Stimulated activated naive B cell treated with anti-CD40 and anti-IgM and Interleukin-4, amounts not matched to agents 10 μg/mL and 1 μg/mL and 100 μg/mL, for 72 hours (primary cell): ENCODE results near the gene QDPR.
"Not testable (repeated sequence)": the region's sequence is repeated elsewhere in the genome, so short reads cannot be mapped to it uniquely, and the experiment has no call there.

Experiments used
- ATAC-seq, 2 donors: fragments of 150-1000 bp; cut with Tn5 transposase; replicated peaks; 2 replicates each; pipeline ENCODE4 v1.10.0; 2021; ENCODE audit warnings: moderate library complexity in 1 of 2
- DNase-seq: peaks from one replicate; pipeline ENCODE4 v3.0.0; 2021
- H3K27ac Mint-ChIP-seq: one replicate; pipeline ENCODE4 v1.8.0; 2022; ENCODE audit warnings: mild to moderate bottlenecking, mixed read lengths
- H3K27me3 Mint-ChIP-seq, 2 donors: one replicate each; pipeline ENCODE4 v1.8.0; 2022; ENCODE audit warnings: mixed read lengths in 2 of 2
- H3K36me3 Mint-ChIP-seq, 2 donors: one replicate each; pipeline ENCODE4 v1.8.0; 2022; ENCODE audit warnings: mixed read lengths in 2 of 2, mild to moderate bottlenecking in 1 of 2
- H3K4me1 Mint-ChIP-seq, 2 donors: one replicate each; pipeline ENCODE4 v1.8.0; 2022; ENCODE audit warnings: mixed read lengths in 2 of 2, mild to moderate bottlenecking in 1 of 2
- H3K4me3 Mint-ChIP-seq, 2 donors: one replicate each; pipeline ENCODE4 v1.8.0; 2022; ENCODE audit warnings: mild to moderate bottlenecking in 2 of 2, mixed read lengths in 2 of 2, moderate library complexity in 1 of 2
- H3K9me3 Mint-ChIP-seq, 2 donors: one replicate each; pipeline ENCODE4 v1.8.0; 2022; ENCODE audit warnings: mixed read lengths in 2 of 2, mild to moderate bottlenecking in 1 of 2

Gene QDPR

DNA sequence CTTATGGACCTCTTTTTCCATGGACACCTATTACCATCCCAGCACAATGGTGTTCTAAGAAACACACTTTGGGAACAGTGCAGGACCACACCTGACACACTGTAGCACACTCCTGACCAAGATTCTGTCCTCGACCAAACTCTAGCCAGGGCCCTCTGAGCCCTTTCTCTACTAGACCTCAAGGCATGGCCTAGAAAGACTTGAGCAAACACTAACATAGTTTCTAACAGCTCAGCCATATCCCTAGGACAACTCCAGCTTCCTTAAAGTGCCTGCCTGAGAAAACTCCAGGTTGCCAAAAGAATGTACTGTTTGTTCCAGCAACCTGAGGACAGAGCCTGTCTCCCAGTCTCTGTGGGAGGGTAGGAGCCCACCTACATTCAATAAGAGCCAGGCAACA lies 48.3 kb downstream of the QDPR start:
- Mint-ChIP-seq H3K27ac (no peak overlapping the region), H3K4me1 (no peaks in the 10 kb centered on the region), H3K36me3 (peaks cover 2 to 7% of the 10 kb centered on the region in 2 donors), H3K27me3 (no peaks in the 10 kb centered on the region), H3K9me3 (peaks cover 2 to 3% of the 10 kb centered on the region in 2 donors), H3K4me3 (no peak overlapping the region)
- ATAC-seq (no peak), DNase-seq (no peak)

DNA sequence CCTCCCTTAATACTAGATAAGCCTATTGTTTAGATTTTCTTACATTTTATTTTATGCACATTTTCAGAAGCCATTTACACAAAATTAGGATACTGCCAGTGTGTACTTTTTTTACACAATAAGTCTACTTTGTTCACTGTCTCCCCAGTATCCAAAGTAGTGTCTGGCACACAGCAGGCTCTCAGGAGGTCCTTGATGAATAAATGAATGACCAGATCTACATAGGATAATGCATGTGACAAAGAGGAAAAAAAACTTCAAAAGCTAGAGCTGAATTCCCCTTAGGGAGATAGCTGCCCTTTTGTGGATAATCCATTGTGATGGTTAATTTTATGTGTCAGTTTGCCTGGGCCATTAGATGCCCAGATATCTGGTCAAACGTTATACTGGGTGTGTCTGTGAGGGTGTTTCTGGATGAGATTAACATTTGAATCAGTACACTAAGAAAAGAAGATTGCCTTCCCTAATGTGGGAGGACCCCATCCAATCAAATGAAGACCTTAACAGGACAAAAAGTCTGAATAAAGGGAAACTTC lies 61.6 kb downstream of the QDPR start:
- no peak overlapping the region for H3K4me3 Mint-ChIP-seq
- DNase-seq (no peak), ATAC-seq (no peak)
- no peak overlapping the region for H3K27ac Mint-ChIP-seq
- H3K4me1 Mint-ChIP-seq = no peaks in the 10 kb centered on the region
- peaks cover 6 to 12% of the 10 kb centered on the region in 2 donors for H3K27me3 Mint-ChIP-seq
- peaks cover 7% of the 10 kb centered on the region in 2 donors for H3K36me3 Mint-ChIP-seq
- peaks cover 8 to 10% of the 10 kb centered on the region in 2 donors for H3K9me3 Mint-ChIP-seq

DNA sequence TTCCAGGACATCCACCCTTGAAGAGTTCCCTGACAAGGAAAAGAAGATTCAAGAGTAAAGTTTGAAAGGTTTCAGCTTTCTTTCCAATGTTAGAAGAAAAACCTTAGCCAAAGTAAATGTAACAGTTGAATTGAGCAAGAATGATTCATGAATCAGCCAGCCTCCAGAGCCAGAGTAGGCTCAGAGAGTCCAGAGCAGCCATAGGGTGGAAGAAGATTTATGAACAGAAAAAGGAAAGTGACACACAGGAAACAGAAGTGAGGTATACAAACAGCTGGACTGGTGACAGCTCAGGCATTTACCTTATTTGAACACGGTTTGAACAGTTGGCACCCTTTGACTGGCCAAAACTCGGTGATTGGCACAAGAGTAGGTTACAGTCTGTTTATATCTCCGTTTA lies 63.2 kb downstream of the QDPR start:
- H3K4me1 Mint-ChIP-seq = no peaks in the 10 kb centered on the region
- H3K4me3 Mint-ChIP-seq = no peak overlapping the region
- no peak for DNase-seq

GRCh38 chr4:17447675-17448298 lies 64.1 kb downstream of the QDPR start:
- Mint-ChIP-seq H3K9me3 (peaks cover 8 to 14% of the 10 kb centered on the region in 2 donors), H3K4me3 (no peak overlapping the region), H3K27ac (no peak overlapping the region), H3K27me3 (peaks cover 6 to 12% of the 10 kb centered on the region in 2 donors), H3K4me1 (no peaks in the 10 kb centered on the region), H3K36me3 (peaks cover 4 to 5% of the 10 kb centered on the region in 2 donors)
- peak; percentile 24 for DNase-seq
- ATAC-seq = peak; percentile 92 to 94

More for the DNA sequence above, 63.2 kb downstream of the QDPR start:
- Mint-ChIP-seq H3K9me3 (peaks cover 6 to 14% of the 10 kb centered on the region in 2 donors), H3K27ac (no peak overlapping the region), H3K27me3 (peaks cover 6 to 12% of the 10 kb centered on the region in 2 donors), H3K36me3 (peaks cover 4 to 5% of the 10 kb centered on the region in 2 donors)
- no peak for ATAC-seq

DNA sequence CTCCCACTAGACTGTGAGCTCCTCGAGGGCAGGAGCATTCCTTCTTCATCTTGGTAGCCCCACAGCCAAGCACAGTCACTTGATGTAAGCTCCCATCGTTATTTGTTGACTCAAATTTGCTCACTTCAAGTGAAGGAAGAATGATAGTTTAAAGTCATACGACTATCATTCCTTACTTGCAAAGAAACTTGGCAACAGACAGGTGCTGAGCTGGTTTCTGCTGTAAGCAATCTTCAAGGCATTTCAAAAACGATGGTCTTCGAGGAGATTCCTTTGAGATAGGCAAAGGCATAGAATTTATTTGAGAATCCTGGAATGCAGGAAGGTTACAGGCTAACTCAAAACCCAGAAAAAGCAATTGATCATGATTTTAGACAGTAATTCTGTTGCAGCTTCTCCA lies 64.8 kb downstream of the QDPR start:
- Mint-ChIP-seq H3K9me3 (peaks cover 8 to 9% of the 10 kb centered on the region in 2 donors), H3K4me1 (no peaks in the 10 kb centered on the region), H3K4me3 (no peak overlapping the region), H3K36me3 (no peaks in the 10 kb centered on the region), H3K27ac (no peak overlapping the region), H3K27me3 (peaks cover 0 to 7% of the 10 kb centered on the region in 2 donors)
- no peak for ATAC-seq
- DNase-seq = no peak

DNA sequence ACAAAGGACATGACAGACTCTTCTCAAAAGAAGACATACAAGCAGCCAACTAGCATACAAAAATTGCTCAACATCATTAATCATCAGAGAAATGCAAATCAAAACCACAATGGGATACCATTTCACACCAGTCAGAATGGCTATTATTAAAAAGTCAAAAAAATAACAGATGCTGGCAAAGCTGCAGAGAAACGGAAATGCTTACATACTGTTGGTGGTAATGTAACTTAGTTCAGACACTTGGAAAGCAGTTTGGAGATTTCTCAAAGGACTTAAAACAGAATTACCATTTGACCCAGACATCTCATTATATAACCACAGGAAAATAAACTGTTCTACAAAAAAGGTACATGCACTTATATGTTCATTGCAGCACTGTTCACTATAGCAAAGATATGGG lies 69.4 kb downstream of the QDPR start:
- H3K4me3 Mint-ChIP-seq, H3K27ac Mint-ChIP-seq, H3K4me1 Mint-ChIP-seq, ATAC-seq, H3K27me3 Mint-ChIP-seq, DNase-seq, H3K36me3 Mint-ChIP-seq: not testable (repeated sequence)
- H3K9me3 Mint-ChIP-seq = peaks cover 10 to 11% of the 10 kb centered on the region in 2 donors

- DNase-seq (no peak), ATAC-seq (no peak)
- H3K4me3 Mint-ChIP-seq = no peak overlapping the region
- no peak overlapping the region for H3K27ac Mint-ChIP-seq
- H3K36me3 Mint-ChIP-seq = no peaks in the 10 kb centered on the region
- no peaks in the 10 kb centered on the region for H3K4me1 Mint-ChIP-seq
- H3K27me3 Mint-ChIP-seq = no peaks in the 10 kb centered on the region
- H3K9me3 Mint-ChIP-seq = peaks cover 7 to 8% of the 10 kb centered on the region in 2 donors
Observed at GRCh38 chr4:17437396-17437795, 74.5 kb downstream of the QDPR start.

DNA sequence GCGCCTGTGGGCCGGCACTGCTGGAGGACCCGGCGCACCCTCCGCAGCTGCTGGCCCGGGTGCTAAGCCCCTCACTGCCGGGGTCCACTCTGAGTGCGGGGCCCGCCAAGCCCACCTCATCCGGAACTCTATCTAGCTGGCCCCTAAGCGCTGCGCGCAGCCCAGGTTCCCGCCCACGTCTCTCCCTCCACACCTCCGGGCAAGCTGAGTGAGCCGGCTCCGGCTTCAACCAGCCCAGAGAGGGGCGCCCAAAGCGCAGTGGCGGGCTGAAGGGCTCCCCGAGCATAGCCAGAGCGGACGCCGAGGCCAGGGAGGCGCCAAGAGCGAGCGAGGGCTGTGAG lies 75.2 kb downstream of the QDPR start:
- H3K36me3 Mint-ChIP-seq = no peaks in the 10 kb centered on the region
- no peaks in the 10 kb centered on the region for H3K4me1 Mint-ChIP-seq
- H3K9me3 Mint-ChIP-seq = peaks cover 7 to 8% of the 10 kb centered on the region in 2 donors
- H3K27ac Mint-ChIP-seq = no peak overlapping the region
- H3K27me3 Mint-ChIP-seq = no peaks in the 10 kb centered on the region
- no peak for DNase-seq
- ATAC-seq = no peak
- no peak overlapping the region for H3K4me3 Mint-ChIP-seq
